GM23338 (cell line): ENCODE results near the gene IL20RB.

ENCODE experiments used
- EZH2 ChIP-seq: fragments of 200-600 bp; sonication (generic); IDR thresholded peaks from one replicate; pipeline ENCODE4 v1.8.0; 2017; ENCODE audit warnings: antibody characterized with exemption, mild to moderate bottlenecking, low read depth; ENCODE audit not compliant: unreplicated experiment
- POLR2AphosphoS5 ChIP-seq: IDR thresholded peaks from 2 replicates; pipeline ENCODE4 v1.6.1; 2016; ENCODE audit warnings: antibody characterized with exemption, low read depth
- TF ChIP-seq, protein P1 (sequence below), 2 experiments: fragments of 200-600 bp in 1 of 2; sonication (generic) in 1 of 2; conservative IDR thresholded peaks; 2 replicates each; pipeline versions ENCODE4 v1.5.1 to v1.6.1; 2016 to 2017; ENCODE audit warnings: antibody characterized with exemption in 2 of 2, low read depth in 2 of 2, mild to moderate bottlenecking in 2 of 2, moderate library complexity in 1 of 2

DNA sequence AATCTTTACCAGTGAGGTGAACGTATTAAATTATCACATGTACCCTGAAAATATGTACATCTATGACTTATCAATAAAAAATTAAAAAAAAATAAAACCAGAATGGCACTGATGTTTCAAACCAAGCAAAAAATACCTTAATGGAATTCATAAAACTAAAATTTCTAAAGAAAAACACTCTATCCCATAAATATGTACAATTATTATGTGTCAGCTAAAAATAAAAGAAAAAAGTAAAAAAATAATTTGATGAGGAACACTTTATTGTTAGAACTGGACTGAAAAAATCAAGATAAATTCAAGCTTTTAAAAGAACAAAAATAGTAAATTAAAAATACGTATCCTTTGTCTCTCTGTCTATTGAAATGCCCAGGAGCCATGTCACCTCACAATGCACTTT is 63.1 kb downstream of the IL20RB start:
- TF ChIP-seq, protein P1, sequence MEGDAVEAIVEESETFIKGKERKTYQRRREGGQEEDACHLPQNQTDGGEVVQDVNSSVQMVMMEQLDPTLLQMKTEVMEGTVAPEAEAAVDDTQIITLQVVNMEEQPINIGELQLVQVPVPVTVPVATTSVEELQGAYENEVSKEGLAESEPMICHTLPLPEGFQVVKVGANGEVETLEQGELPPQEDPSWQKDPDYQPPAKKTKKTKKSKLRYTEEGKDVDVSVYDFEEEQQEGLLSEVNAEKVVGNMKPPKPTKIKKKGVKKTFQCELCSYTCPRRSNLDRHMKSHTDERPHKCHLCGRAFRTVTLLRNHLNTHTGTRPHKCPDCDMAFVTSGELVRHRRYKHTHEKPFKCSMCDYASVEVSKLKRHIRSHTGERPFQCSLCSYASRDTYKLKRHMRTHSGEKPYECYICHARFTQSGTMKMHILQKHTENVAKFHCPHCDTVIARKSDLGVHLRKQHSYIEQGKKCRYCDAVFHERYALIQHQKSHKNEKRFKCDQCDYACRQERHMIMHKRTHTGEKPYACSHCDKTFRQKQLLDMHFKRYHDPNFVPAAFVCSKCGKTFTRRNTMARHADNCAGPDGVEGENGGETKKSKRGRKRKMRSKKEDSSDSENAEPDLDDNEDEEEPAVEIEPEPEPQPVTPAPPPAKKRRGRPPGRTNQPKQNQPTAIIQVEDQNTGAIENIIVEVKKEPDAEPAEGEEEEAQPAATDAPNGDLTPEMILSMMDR (conservative IDR thresholded peaks at IDR 0.05; ENCODE audit: low read depth in 2 of 2) = no peak
- no peak for TF ChIP-seq EZH2
- no peak for TF ChIP-seq POLR2AphosphoS5
